RWPE2 (cell line): ENCODE results near the gene LPCAT1.
"Not testable (repeated sequence)": the region's sequence is repeated elsewhere in the genome, so short reads cannot be mapped to it uniquely, and the experiment has no call there.

ENCODE experiments used
- ATAC-seq: fragments of 200-7000 bp; cut with Tn5 transposase; 3 replicates; pipeline ENCODE4 v1.9.1; 2021; ENCODE audit warnings: low read depth
- DNase-seq: peaks from one replicate; pipeline ENCODE4 v3.0.0-alpha.2; 2020; ENCODE audit warnings: low spot score
- H3K27ac ChIP-seq: fragments of 450-650 bp; 2 replicates; pipeline ENCODE4 v1.5.1; 2017; ENCODE audit warnings: mild to moderate bottlenecking; ENCODE audit not compliant: poor library complexity, severe bottlenecking
- H3K27me3 ChIP-seq: fragments of 250-450 bp; sonication (Bioruptor Pico); 2 replicates; pipeline ENCODE4 v1.5.1; 2021; ENCODE audit warnings: mild to moderate bottlenecking, moderate library complexity; ENCODE audit not compliant: insufficient read depth, poor library complexity, severe bottlenecking
- H3K36me3 ChIP-seq: fragments of 250-450 bp; sonication (Bioruptor Pico); 2 replicates; pipeline ENCODE4 v1.5.1; 2020; ENCODE audit warnings: low read depth, mild to moderate bottlenecking, moderate library complexity
- H3K4me1 ChIP-seq: fragments of 250-450 bp; sonication (Bioruptor Pico); 2 replicates; pipeline ENCODE4 v1.5.1; 2021; ENCODE audit warnings: mild to moderate bottlenecking, moderate library complexity; ENCODE audit not compliant: insufficient read depth, poor library complexity, severe bottlenecking
- H3K4me3 ChIP-seq: fragments of 250-450 bp; sonication (Bioruptor Pico); 2 replicates; pipeline ENCODE4 v1.5.1; 2021; ENCODE audit warnings: mild to moderate bottlenecking, moderate library complexity; ENCODE audit not compliant: severe bottlenecking
- H3K9me3 ChIP-seq: fragments of 250-450 bp; sonication (Bioruptor Pico); 2 replicates; pipeline ENCODE4 v1.5.1; 2021; ENCODE audit warnings: mild to moderate bottlenecking, moderate library complexity; ENCODE audit not compliant: severe bottlenecking
- TF ChIP-seq, protein P1 (sequence below): fragments of 450-650 bp; IDR thresholded peaks from one replicate; pipeline ENCODE4 v1.5.1; 2017; ENCODE audit warnings: mild to moderate bottlenecking, moderate library complexity; ENCODE audit not compliant: poor library complexity, severe bottlenecking

LPCAT1 gene

DNA sequence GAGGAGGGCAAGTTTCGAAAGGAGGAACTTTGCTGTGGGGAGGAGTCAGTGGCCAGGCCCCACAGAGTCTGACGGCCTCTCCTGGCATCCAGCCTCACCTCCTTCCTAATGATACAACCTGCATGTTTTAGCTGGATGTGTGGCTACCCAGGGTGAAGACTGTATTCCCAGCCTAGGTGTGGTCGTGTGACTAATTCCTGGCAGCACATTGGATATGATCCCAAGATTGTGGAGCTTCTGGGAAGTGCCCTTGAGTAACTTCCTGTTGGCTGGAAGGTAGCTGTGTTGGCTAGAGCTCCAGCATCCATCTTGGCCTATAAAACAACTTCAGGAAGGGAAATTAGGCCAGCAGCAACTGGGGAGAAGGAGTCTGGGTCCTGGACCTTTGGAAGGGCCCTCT is 19.0 kb upstream of the LPCAT1 start:
- ATAC-seq = peak; percentile 91
- Histone ChIP-seq H3K9me3 (no peaks in the 10 kb centered on the region), H3K36me3 (no peaks in the 10 kb centered on the region), H3K27me3 (no peaks in the 10 kb centered on the region), H3K27ac (peak overlapping the region; percentile 53), H3K4me1 (peaks cover 28% of the 10 kb centered on the region), H3K4me3 (no peak overlapping the region)
- TF ChIP-seq, protein P1, sequence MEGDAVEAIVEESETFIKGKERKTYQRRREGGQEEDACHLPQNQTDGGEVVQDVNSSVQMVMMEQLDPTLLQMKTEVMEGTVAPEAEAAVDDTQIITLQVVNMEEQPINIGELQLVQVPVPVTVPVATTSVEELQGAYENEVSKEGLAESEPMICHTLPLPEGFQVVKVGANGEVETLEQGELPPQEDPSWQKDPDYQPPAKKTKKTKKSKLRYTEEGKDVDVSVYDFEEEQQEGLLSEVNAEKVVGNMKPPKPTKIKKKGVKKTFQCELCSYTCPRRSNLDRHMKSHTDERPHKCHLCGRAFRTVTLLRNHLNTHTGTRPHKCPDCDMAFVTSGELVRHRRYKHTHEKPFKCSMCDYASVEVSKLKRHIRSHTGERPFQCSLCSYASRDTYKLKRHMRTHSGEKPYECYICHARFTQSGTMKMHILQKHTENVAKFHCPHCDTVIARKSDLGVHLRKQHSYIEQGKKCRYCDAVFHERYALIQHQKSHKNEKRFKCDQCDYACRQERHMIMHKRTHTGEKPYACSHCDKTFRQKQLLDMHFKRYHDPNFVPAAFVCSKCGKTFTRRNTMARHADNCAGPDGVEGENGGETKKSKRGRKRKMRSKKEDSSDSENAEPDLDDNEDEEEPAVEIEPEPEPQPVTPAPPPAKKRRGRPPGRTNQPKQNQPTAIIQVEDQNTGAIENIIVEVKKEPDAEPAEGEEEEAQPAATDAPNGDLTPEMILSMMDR = no peak
- peak; percentile 95 for DNase-seq

DNA sequence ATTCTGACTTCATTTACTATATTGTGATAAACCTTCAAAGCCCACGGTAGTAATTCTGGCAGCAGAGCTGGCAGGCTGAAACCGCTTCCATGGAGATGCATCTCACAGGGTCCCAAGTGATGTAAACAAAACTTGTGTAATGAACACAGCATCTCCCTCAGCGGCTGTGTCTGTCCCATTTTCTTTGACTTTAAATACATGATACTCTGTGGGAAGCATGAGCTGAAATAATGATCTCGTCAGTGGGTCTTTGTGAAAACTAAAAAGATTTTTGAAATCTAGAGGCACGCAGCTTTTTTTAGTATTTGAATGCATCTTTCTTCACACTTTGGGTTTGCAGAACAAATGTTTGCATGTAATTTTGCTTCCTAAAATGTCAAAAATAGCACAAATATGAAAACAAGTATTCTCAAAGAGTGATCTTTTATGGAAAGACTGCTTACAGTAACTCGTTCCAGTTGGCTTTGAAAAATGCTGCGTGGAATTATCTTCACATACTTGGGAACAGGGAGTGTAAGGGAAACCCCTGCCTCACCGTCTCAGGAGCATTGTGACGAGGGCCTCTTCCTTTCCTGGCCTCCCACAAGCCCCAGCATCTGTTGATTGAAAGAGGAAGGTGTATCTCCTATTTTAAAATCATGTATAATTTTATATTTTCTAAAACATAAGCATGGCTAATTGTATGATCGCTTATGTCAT is 18.1 kb upstream of the LPCAT1 start:
- TF ChIP-seq, protein P1 = no peak
- H3K36me3 ChIP-seq = no peaks in the 10 kb centered on the region

DNA sequence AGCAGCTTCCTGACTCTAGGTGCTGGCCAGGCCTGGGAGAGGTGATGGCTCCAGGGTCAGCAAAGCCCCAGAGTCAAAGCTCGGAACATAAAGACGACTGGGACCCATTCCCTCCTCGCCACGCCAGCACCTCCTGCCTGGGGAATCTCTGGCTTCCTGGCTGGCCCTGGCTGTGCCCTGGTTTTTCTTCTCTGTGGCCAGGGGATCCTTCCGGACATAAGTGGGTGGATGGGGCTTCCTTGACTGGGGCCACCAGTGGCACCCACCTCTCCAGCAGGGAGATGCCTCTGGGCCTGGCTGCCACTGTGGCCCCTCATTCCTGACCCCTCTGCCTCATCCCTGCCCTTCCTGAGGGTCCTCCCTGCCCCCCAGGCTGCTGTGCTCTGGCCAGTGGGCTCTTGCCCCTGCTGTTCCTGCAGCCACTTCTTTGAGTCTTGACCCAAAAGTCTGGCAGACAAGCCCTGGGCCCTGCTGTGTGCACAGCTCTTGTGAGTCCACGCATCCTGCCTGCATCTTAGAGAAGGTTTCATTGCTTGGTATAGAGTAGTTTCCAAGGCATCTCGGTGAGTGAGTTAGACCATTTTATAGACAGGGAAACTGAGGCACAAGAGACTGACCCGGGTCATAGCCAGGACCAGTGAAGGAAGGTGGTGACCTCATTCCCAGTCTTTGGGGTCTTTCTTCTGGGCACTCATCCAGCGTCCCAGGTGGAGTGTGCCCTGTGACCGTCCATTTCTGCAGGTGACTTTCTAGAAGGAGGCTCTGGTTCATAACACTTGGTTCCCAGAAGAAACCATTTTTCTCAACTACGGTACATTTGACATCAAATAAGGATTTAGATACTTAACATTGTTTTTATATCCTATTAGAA is 17.3 kb upstream of the LPCAT1 start:
- ATAC-seq = no peak
- Histone ChIP-seq H3K36me3 (no peaks in the 10 kb centered on the region), H3K27me3 (no peaks in the 10 kb centered on the region), H3K4me1 (peaks cover 21% of the 10 kb centered on the region), H3K9me3 (no peaks in the 10 kb centered on the region), H3K27ac (no peak overlapping the region), H3K4me3 (no peak overlapping the region)
- peak; percentile 58 for DNase-seq
- TF ChIP-seq, protein P1 = no peak

More for the DNA sequence above, 18.1 kb upstream of the LPCAT1 start:
- ATAC-seq = no peak
- Histone ChIP-seq H3K27me3 (no peaks in the 10 kb centered on the region), H3K4me1 (peaks cover 28% of the 10 kb centered on the region), H3K9me3 (no peaks in the 10 kb centered on the region), H3K4me3 (no peak overlapping the region), H3K27ac (peak overlapping the region; percentile 53)
- no peak for DNase-seq

DNA sequence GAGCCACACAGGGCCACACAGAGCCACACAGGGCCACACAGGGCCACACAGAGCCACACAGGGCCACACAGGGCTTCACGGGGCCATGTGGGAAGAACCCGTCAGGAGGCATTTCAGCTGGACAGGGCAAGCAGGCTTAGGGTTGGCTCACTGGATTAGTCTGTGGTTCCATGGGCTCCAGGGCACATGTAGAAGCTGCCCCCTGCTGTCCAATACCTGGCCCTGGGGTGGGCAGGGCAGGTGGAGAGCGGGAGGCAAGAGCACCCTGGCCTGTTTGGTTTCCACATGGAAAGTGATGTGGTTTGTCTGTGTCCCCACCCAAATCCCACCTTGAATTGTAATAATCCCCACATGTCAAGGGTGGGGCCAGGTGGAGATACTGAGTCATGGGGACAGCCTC is 16.4 kb upstream of the LPCAT1 start:
- TF ChIP-seq, protein P1 = no peak
- no peaks in the 10 kb centered on the region for H3K9me3 ChIP-seq
- no peaks in the 10 kb centered on the region for H3K27me3 ChIP-seq
- no peak overlapping the region for H3K4me3 ChIP-seq
- peak; percentile 45 for DNase-seq
- peaks cover 16% of the 10 kb centered on the region for H3K4me1 ChIP-seq
- no peak for ATAC-seq
- no peaks in the 10 kb centered on the region for H3K36me3 ChIP-seq
- H3K27ac ChIP-seq = no peak overlapping the region

DNA sequence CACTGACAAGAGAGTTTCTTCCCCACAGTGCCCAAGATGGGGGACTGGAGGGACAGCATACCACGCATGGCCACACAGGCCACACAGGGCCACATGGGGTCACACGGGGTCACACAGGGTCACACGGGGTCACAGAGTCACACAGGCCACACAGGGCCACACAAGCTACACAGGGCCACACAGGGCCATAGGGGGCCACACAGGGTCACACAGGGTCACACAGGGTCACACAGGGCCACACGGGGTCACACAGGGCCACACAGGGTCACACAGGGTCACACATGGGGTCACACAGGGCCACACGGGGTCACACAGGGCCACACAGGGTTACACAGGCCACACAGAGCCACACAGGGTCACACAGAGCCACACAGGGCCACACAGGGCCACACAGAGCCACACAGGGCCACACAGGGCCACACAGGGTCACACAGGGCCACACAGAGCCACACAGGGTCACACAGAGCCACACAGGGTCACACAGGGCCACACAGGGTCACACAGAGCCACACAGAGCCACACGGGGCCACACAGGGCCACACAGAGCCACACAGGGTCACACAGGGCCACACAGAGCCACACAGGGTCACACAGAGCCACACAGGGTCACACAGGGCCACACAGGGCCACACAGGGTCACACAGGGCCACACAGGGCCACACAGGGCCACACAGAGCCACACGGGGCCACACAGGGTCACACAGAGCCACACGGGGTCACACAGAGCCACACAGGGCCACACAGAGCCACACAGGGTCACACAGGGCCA is 15.8 kb upstream of the LPCAT1 start:
- H3K9me3 ChIP-seq, H3K36me3 ChIP-seq, H3K27me3 ChIP-seq, ATAC-seq, H3K27ac ChIP-seq, H3K4me3 ChIP-seq: not testable (repeated sequence)
- peak; percentile 56 for DNase-seq
- H3K4me1 ChIP-seq = peaks cover 16% of the 10 kb centered on the region
